Fibroblast of lung (primary cell): ENCODE data around the gene GDPD4.

Source experiments
- CTCF ChIP-seq, 2 donors: IDR thresholded peaks in 1 of 2; conservative IDR thresholded peaks in 1 of 2; 1 replicate in 1 of 2; 2 replicates in 1 of 2; pipeline ENCODE4 v1.5.1; 2011 to 2012; ENCODE audit warnings: low read length in 2 of 2, control low read depth in 1 of 2, inconsistent platforms in 1 of 2, low read depth in 1 of 2, mild to moderate bottlenecking in 1 of 2
- EZH2 ChIP-seq: IDR thresholded peaks from 2 replicates; pipeline ENCODE4 v1.5.1; 2012; ENCODE audit warnings: low read length, control low read depth, mild to moderate bottlenecking; ENCODE audit errors: missing control alignments

- TF ChIP-seq CTCF (conservative IDR thresholded peaks at IDR 0.05 in 1 of 2, IDR thresholded peaks at IDR 0.05 in 1 of 2; ENCODE audit: low read depth in 1 of 2, low read length in 2 of 2) (no peak), EZH2 (no peak)
Measured at GRCh38 chr11:77284476-77285468, 16.7 kb downstream of the GDPD4 start.
